ES-I3 (cell line): Measurements from ENCODE around the gene SLC17A3.

Experiments
- H3K36me3 ChIP-seq: 2 replicates; pipeline ENCODE4 v1.6.1; 2013; ENCODE audit warnings: mild to moderate bottlenecking, low read length, control low read depth, moderate library complexity; ENCODE audit not compliant: insufficient read depth
- H3K4me1 ChIP-seq: 2 replicates; pipeline ENCODE4 v1.6.1; 2013; ENCODE audit warnings: mild to moderate bottlenecking, control low read depth, low read length; ENCODE audit not compliant: insufficient read depth
- H3K9ac ChIP-seq: 2 replicates; pipeline ENCODE4 v1.6.1; 2013; ENCODE audit warnings: low read depth, mild to moderate bottlenecking, low read length, moderate library complexity
- H3K9me3 ChIP-seq: 2 replicates; pipeline ENCODE4 v1.6.1; 2013; ENCODE audit warnings: mild to moderate bottlenecking, low read length, moderate library complexity; ENCODE audit not compliant: control insufficient read depth, insufficient read depth

The SLC17A3 gene

GRCh38 chr6:25834950-25835349 lies 39.1 kb downstream of the SLC17A3 start:
- Histone ChIP-seq H3K4me1 (no peaks in the 10 kb centered on the region), H3K9me3 (no peaks in the 10 kb centered on the region), H3K9ac (no peak overlapping the region), H3K36me3 (no peaks in the 10 kb centered on the region)

- Histone ChIP-seq H3K9ac (no peak overlapping the region), H3K9me3 (no peaks in the 10 kb centered on the region), H3K36me3 (no peaks in the 10 kb centered on the region), H3K4me1 (no peaks in the 10 kb centered on the region)
Observed at GRCh38 chr6:25833136-25833535, 40.9 kb downstream of the SLC17A3 start.

DNA sequence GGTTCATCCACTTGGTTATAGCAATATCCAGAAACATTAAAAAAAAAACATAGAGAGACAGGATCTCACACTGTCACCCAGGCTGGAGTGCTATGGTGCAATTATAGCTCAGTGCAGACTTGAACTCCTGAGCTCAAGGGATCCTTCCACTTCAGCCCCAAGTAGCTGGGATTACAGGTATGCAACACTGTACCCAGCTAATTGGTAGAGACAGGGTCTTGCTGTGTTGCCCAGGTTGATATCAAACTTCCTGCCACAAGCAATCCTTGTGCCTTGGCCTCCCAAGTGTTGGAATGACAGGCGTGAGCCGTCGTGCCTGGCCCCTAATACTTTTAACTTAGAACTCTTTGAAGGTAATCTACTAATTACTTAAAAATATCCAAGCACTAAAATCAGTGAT lies 41.4 kb downstream of the SLC17A3 start:
- Histone ChIP-seq H3K9me3 (no peaks in the 10 kb centered on the region), H3K4me1 (no peaks in the 10 kb centered on the region), H3K9ac (no peak overlapping the region), H3K36me3 (no peaks in the 10 kb centered on the region)

DNA sequence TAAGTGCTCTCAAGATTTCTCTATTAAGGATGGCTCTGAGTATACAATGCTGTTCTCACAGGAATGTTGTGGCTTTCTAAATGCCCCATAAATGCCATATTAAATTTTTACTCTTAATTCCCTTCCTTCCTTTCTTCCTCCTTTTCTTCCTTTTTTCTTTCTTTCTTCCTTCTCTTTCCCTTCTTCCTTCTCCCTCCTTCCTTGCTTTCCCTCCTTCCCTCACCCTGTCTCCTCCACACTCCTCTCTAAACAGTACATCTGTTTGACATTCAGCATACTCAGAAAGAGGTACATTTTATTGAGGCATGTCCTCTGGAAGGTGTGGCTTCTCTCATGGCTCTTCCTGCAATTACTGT lies 41.8 kb downstream of the SLC17A3 start:
- Histone ChIP-seq H3K9ac (no peak overlapping the region), H3K4me1 (no peaks in the 10 kb centered on the region), H3K9me3 (no peaks in the 10 kb centered on the region), H3K36me3 (no peaks in the 10 kb centered on the region)

DNA sequence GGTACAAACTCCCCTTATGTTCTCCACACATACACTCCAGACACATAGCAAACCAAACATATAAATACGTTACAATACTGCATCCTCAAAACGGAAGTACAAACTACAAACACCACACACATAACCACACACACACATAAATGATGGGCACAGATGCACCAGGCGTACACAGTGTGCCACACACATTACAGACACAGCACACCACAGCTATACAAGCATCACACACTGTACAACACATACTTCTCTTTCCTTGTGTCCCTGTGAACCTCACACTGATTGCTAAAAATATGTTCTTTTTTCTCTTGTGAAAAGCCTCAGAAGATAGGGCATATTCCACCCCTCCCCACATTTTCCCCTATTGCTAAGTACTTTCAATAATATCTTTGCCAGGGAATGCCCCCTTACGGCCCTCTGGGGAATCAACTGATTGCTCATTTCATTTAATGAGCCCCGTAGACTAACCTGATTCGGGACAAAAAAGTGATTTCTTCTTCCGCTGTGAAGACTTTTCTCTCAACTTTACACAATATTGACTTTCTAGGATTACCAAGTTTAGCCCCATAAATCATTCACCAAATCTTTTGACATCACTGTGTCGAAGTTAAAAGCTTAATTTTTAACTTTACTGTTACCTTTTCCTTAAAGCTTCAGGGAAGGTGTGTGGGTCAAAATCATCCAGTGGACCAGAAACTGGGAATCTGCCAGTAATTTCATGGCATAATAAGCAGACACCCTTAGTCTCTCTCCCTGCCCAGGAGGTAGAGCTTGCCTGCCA lies 42.3 kb downstream of the SLC17A3 start, which contains the start of gene SLC17A1:
SLC17A1 (minus strand) TSS at position 521 of the 775 bp plus-strand sequence. CDS start 1,495 bp downstream, outside the sequence.
- H3K4me1 ChIP-seq: no peaks in the 10 kb centered on the region
- H3K9ac ChIP-seq: no peak within 1 kb of the TSS
- H3K36me3 ChIP-seq: no peaks in the 10 kb centered on the region
- H3K9me3 ChIP-seq: no peaks in the 10 kb centered on the region

- no peaks in the 10 kb centered on the region for H3K36me3 ChIP-seq
- no peak overlapping the region for H3K9ac ChIP-seq
- H3K4me1 ChIP-seq: no peaks in the 10 kb centered on the region
- no peaks in the 10 kb centered on the region for H3K9me3 ChIP-seq
Observed at GRCh38 chr6:25830458-25830857, 43.6 kb downstream of the SLC17A3 start.

DNA sequence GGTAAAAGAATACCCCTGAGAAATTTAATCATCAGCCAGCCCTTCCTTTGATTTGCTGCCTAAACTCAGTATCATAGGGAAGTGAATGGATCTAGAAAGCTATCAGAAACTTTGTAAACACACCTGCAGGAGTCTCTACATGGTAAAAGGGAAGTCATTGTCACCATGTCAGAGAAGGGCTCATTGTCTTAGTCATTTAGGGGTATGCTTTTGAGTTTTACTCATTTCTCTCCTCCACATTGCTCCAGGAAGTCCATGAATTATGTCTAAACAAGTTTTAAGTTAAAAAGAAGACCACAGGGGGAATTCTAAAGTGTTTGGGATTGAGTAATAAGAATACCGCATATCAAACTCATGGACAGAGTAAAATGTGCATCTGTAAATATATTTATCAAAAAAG lies 44.7 kb downstream of the SLC17A3 start:
- H3K9me3 ChIP-seq: no peaks in the 10 kb centered on the region
- H3K9ac ChIP-seq: no peak overlapping the region
- H3K36me3 ChIP-seq: no peaks in the 10 kb centered on the region
- H3K4me1 ChIP-seq: no peaks in the 10 kb centered on the region

DNA sequence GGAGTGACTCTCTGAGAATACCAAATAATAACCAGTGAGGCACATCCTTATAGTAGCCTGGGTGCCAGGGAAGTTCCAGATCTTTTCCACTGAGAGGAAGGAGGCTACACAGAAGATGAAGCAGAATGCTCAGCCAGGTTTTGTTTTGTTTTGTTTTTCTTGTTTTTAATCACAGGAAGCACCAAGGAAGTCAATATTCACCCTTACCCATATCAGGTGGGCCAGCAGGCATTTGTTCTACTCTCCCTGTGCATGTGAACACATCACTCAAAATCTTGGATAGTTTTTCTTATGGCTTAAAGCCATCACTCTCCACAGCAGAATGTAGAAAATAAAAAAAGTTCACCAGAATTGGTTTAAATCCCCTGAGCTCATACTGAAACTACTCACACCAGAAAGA lies 52.7 kb downstream of the SLC17A3 start:
- no peaks in the 10 kb centered on the region for H3K4me1 ChIP-seq
- H3K9ac ChIP-seq: no peak overlapping the region
- no peaks in the 10 kb centered on the region for H3K36me3 ChIP-seq
- no peaks in the 10 kb centered on the region for H3K9me3 ChIP-seq

- Histone ChIP-seq H3K9ac (no peak overlapping the region), H3K36me3 (no peaks in the 10 kb centered on the region), H3K9me3 (no peaks in the 10 kb centered on the region)
Observed at GRCh38 chr6:25816252-25816651, 57.8 kb downstream of the SLC17A3 start.

GRCh38 chr6:25815194-25815593 lies 58.8 kb downstream of the SLC17A3 start:
- Histone ChIP-seq H3K4me1 (no peaks in the 10 kb centered on the region), H3K9ac (no peak overlapping the region), H3K9me3 (no peaks in the 10 kb centered on the region), H3K36me3 (no peaks in the 10 kb centered on the region)

More at GRCh38 chr6:25816252-25816651, 57.8 kb downstream of the SLC17A3 start:
- H3K4me1 ChIP-seq: no peaks in the 10 kb centered on the region

- H3K36me3 ChIP-seq: no peaks in the 10 kb centered on the region
- H3K4me1 ChIP-seq: no peaks in the 10 kb centered on the region
- no peaks in the 10 kb centered on the region for H3K9me3 ChIP-seq
- no peak overlapping the region for H3K9ac ChIP-seq
Observed at GRCh38 chr6:25804804-25805203, 69.2 kb downstream of the SLC17A3 start.

GRCh38 chr6:25801436-25801835 lies 72.6 kb downstream of the SLC17A3 start:
- Histone ChIP-seq H3K9ac (no peak overlapping the region), H3K36me3 (no peaks in the 10 kb centered on the region), H3K4me1 (no peaks in the 10 kb centered on the region), H3K9me3 (no peaks in the 10 kb centered on the region)
